Breast epithelium (tissue), 3 donors: ENCODE measurements around the gene CCSER1.

Experiments used
- POLR2A ChIP-seq: fragments of 450-650 bp; IDR thresholded peaks from one replicate; pipeline ENCODE4 v1.6.1; 2016; ENCODE audit warnings: antibody characterized with exemption, mild to moderate bottlenecking, moderate library complexity
- TF ChIP-seq, protein P1 (sequence below), 3 donors: fragments of 450-650 bp; IDR thresholded peaks; one replicate each; pipeline ENCODE4 v1.5.1; 2016 to 2017; ENCODE audit warnings: antibody characterized with exemption in 3 of 3, mild to moderate bottlenecking in 3 of 3, moderate library complexity in 3 of 3

DNA sequence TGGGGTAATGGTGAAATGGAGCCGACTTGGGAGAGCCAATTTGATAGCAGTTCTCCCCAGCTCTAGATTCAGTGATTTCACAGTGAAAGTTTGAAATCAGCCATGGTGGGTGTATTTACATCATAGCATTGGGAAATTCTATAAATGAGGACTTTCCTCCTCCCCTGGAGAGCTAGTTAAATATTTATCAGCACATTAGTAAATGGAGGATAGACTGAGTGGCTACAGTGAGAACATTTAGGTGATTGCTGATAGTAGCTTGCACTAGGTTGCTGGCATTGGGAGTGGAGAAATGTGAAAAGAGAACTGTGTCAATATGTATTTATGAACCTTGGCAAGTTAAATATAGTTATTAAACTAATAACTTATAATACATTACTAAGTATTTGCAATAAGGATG is 347.3 kb downstream of the CCSER1 start:
- TF ChIP-seq POLR2A: no peak
- TF ChIP-seq, protein P1, sequence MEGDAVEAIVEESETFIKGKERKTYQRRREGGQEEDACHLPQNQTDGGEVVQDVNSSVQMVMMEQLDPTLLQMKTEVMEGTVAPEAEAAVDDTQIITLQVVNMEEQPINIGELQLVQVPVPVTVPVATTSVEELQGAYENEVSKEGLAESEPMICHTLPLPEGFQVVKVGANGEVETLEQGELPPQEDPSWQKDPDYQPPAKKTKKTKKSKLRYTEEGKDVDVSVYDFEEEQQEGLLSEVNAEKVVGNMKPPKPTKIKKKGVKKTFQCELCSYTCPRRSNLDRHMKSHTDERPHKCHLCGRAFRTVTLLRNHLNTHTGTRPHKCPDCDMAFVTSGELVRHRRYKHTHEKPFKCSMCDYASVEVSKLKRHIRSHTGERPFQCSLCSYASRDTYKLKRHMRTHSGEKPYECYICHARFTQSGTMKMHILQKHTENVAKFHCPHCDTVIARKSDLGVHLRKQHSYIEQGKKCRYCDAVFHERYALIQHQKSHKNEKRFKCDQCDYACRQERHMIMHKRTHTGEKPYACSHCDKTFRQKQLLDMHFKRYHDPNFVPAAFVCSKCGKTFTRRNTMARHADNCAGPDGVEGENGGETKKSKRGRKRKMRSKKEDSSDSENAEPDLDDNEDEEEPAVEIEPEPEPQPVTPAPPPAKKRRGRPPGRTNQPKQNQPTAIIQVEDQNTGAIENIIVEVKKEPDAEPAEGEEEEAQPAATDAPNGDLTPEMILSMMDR (IDR thresholded peaks at IDR 0.05): no peak
